GM12864 (cell line): ENCODE measurements around the gene DISC1.

Source experiments
- DNase-seq: peaks from one replicate; pipeline ENCODE4 v3.0.0-alpha.2; 2011; ENCODE audit warnings: low read depth
- H3K4me3 ChIP-seq: 2 replicates; pipeline ENCODE4 v1.5.1; 2011; ENCODE audit warnings: mild to moderate bottlenecking, low read depth, low read length, control low read depth
- CTCF ChIP-seq: IDR thresholded peaks from 2 replicates; pipeline ENCODE4 v1.5.1; 2011; ENCODE audit warnings: low read depth, mild to moderate bottlenecking, moderate library complexity, low read length, control low read depth, inconsistent platforms; ENCODE audit errors: missing control alignments

The DISC1 gene

GRCh38 chr1:231887166-231887565, 260.6 kb downstream of the DISC1 start:
- no peak for TF ChIP-seq CTCF
- no peak overlapping the region for H3K4me3 ChIP-seq
- DNase-seq, result no peak

- TF ChIP-seq CTCF, result no peak
- no peak for DNase-seq
Measured at GRCh38 chr1:231887866-231888265, 261.3 kb downstream of the DISC1 start.

GRCh38 chr1:231890791-231891190, 264.2 kb downstream of the DISC1 start:
- DNase-seq, result no peak
- no peak for TF ChIP-seq CTCF
- no peak overlapping the region for H3K4me3 ChIP-seq

More at GRCh38 chr1:231887866-231888265, 261.3 kb downstream of the DISC1 start:
- H3K4me3 ChIP-seq, result no peak overlapping the region

GRCh38 chr1:231893400-231894102, 267.0 kb downstream of the DISC1 start:
- DNase-seq, result no peak
- H3K4me3 ChIP-seq, result no peak overlapping the region
- no peak for TF ChIP-seq CTCF

GRCh38 chr1:231896806-231897205, 270.2 kb downstream of the DISC1 start:
- no peak for TF ChIP-seq CTCF
- no peak overlapping the region for H3K4me3 ChIP-seq
- no peak for DNase-seq

GRCh38 chr1:231899046-231899445, 272.5 kb downstream of the DISC1 start:
- no peak overlapping the region for H3K4me3 ChIP-seq
- no peak for TF ChIP-seq CTCF
- no peak for DNase-seq
